ENCODE data around the gene AGXT2.
"Not testable (repeated sequence)": the region's sequence is repeated elsewhere in the genome, so short reads cannot be mapped to it uniquely, and the experiment has no call there.

Gene AGXT2

GRCh38 chr5:35010676-35011075 lies 37.1 kb downstream of the AGXT2 start:
- DNase-seq = no peak

GRCh38 chr5:35009657-35010056 lies 38.1 kb downstream of the AGXT2 start:
- DNase-seq = no peak

- no peak for DNase-seq
Observed at GRCh38 chr5:35009019-35009418, 38.7 kb downstream of the AGXT2 start.

- no peak for DNase-seq
Observed at GRCh38 chr5:35004771-35005170, 43.0 kb downstream of the AGXT2 start.

- no peak for DNase-seq
Observed at GRCh38 chr5:35004200-35004599, 43.5 kb downstream of the AGXT2 start.

GRCh38 chr5:35003018-35003957 lies 44.5 kb downstream of the AGXT2 start:
- no peak for DNase-seq

- DNase-seq = no peak
Observed at GRCh38 chr5:35002459-35002858, 45.3 kb downstream of the AGXT2 start.

- no peak for DNase-seq
Observed at GRCh38 chr5:35001842-35002241, 45.9 kb downstream of the AGXT2 start.

GRCh38 chr5:34998058-34998789 lies 49.5 kb downstream of the AGXT2 start:
- DNase-seq = no peak

- no peak for DNase-seq
Observed at GRCh38 chr5:34996261-34996660, 51.5 kb downstream of the AGXT2 start.

GRCh38 chr5:34993951-34994350 lies 53.8 kb downstream of the AGXT2 start:
- DNase-seq = no peak

- no peak for DNase-seq
Observed at GRCh38 chr5:34991486-34992238, 56.1 kb downstream of the AGXT2 start.

GRCh38 chr5:34986965-34987364 lies 60.8 kb downstream of the AGXT2 start:
- DNase-seq = no peak

GRCh38 chr5:34982823-34983222 lies 64.9 kb downstream of the AGXT2 start:
- no peak for DNase-seq

GRCh38 chr5:34978681-34979080 lies 69.1 kb downstream of the AGXT2 start:
- DNase-seq = no peak

GRCh38 chr5:34977934-34978613 lies 69.7 kb downstream of the AGXT2 start:
- DNase-seq = no peak

- DNase-seq = no peak
Observed at GRCh38 chr5:34976347-34976746, 71.4 kb downstream of the AGXT2 start.

- DNase-seq = not testable (repeated sequence)
Observed at GRCh38 chr5:34971655-34972054, 76.1 kb downstream of the AGXT2 start.

- no peak for DNase-seq
Observed at GRCh38 chr5:34970552-34970951, 77.2 kb downstream of the AGXT2 start.

- DNase-seq = no peak
Observed at GRCh38 chr5:34968258-34968657, 79.5 kb downstream of the AGXT2 start.

- no peak for DNase-seq
Observed at GRCh38 chr5:34967540-34967939, 80.2 kb downstream of the AGXT2 start.

GRCh38 chr5:34959323-34959722 lies 88.4 kb downstream of the AGXT2 start:
- DNase-seq = no peak

All from cortex of kidney (tissue), 1 donor.